ENCODE results near the gene CDK19. TPM values are rescaled to one million over a fixed set of nuclear protein-coding genes. Genes with fewer than 3 reads are reported as not detected.
A peak's percentile ranks its signal among the peaks of the same experiment; 100 is the strongest.
"Not testable (repeated sequence)": the region's sequence is repeated elsewhere in the genome, so short reads cannot be mapped to it uniquely, and the experiment has no call there.

The CDK19 gene
- polyA plus RNA-seq, 4 donors: 35.8 to 47.9 (median 42.7) TPM

DNA sequence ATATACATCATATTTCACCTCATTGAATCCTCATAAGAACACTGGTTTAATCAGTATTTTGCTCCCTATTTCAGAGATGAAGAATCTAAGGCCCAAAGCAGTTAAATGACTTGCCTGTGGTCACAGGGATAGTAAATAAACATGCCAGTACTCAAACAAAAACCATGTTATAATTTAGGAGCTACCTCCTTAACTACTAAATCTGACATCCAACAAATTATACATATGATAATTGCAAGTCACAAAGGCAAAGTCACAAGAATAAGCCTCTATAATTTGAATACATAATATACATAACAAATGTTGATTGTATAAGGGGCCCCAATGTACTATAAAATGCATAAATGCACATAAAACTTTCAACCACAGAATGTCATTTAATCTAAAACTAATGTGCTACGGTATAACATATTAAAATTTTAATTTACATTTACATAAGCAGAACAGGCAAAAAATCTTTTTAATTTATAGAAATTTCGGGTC is 181.5 kb downstream of the CDK19 start:
- no peak for DNase-seq (ENCODE audit: low read depth in 4 of 4, low spot score in 3 of 4)

GRCh38 chr6:110629153-110629552 is 186.1 kb downstream of the CDK19 start:
- DNase-seq (ENCODE audit: low read depth in 4 of 4, low spot score in 3 of 4): no peak

GRCh38 chr6:110628330-110628729 is 186.9 kb downstream of the CDK19 start:
- no peak for DNase-seq (ENCODE audit: low read depth in 4 of 4, low spot score in 3 of 4)

GRCh38 chr6:110626442-110626841 is 188.8 kb downstream of the CDK19 start:
- no peak for DNase-seq (ENCODE audit: low read depth in 4 of 4, low spot score in 3 of 4)

DNA sequence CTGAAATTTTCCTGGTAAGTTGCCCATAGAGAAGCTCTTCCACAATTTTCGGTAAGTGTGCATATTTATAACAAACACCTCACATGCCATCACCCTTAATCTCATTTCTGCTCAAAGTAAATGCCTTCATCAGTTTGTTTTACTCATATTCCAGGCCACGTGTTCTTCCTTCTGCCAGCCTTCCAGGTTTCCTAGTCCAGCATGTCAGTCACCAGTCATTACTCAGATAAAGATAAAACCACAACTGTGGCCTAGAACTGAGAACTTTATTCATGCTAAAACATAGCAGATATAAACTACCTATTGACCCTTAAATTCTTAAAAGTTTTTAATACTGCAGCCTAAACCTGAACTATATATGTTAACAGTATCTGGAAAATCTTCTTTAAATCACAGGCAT is 189.4 kb downstream of the CDK19 start:
- no peak for DNase-seq (ENCODE audit: low read depth in 4 of 4, low spot score in 3 of 4)

GRCh38 chr6:110622912-110623578 is 192.2 kb downstream of the CDK19 start:
- DNase-seq (ENCODE audit: low read depth in 4 of 4, low spot score in 3 of 4): no peak

DNA sequence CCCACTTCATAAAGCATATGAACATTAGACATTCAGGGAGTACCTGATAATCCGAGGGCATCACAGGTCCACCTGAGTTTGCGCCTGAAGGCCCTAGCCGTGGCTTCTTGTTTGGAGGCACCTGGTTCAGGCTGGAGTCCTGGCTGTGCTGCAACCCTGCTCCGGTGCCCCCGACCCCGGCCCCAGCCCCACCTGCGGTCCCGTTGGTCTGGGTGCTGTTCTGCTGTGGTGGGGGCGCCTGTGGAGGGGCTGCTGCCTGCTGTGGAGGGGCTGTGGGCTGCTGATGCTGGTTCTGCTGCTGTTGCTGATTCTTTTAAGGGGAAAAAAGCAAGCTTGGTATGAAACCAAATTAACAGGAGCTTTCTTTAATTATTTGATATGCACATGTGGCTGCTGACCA is 194.2 kb downstream of the CDK19 start:
- no peak for DNase-seq (ENCODE audit: low read depth in 4 of 4, low spot score in 3 of 4)

DNA sequence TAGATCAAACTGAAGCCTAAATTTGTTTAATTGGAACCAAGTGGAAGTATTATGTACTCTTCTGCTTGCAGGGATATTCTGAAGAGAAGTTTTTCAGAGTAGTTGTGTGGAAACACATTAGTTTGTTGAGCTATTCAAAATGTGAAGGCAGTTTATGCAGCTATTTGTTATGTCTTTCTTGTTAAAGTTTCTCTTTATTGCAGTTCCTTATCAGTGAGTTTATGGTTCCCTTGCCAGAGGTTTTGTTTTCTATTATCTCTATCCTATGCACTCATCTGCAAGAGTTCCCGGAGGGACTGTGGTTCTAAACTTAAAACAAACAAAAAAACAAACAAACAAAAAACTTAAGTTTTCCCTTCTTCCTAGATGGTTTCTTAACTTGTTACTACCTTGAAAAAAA is 195.2 kb downstream of the CDK19 start:
- no peak for DNase-seq (ENCODE audit: low read depth in 4 of 4, low spot score in 3 of 4)

GRCh38 chr6:110619275-110619908 is 195.9 kb downstream of the CDK19 start:
- no peak for DNase-seq (ENCODE audit: low read depth in 4 of 4, low spot score in 3 of 4)

DNA sequence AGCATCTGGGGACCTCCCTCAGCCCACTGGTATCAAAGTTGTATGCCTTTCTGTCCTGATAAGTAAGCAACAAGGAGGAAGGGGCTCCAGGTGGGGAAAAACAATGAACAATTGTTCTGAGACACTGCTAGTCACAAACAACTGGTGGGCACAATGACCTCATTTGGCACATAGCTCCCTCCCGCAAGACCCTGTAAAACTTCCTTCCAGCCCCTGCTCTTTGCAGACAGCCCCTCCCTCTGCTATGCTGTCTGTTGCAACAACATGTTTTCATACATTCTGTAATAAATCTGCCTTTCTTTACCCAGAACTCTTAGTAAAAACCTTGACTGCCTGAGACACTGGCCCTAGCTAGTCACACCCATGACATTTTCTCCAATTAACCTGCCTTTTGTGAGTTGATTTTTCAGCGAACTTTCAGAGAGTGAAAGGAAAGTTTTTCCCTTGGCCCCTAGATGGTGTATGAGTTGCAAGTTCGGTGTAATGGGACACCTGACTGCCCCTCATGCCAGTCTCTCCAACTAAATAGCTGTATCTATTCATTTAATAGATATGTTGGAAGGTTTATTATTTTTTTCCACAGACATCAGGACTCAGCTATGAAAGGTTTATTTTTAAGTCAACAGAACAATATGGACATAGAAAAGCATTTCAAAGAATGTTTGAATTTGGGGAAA is 196.5 kb downstream of the CDK19 start:
- DNase-seq (ENCODE audit: low read depth in 4 of 4, low spot score in 3 of 4): no peak

GRCh38 chr6:110617057-110617456 is 198.2 kb downstream of the CDK19 start:
- no peak for DNase-seq (ENCODE audit: low read depth in 4 of 4, low spot score in 3 of 4)

GRCh38 chr6:110615722-110616121 is 199.5 kb downstream of the CDK19 start:
- DNase-seq (ENCODE audit: low read depth in 4 of 4, low spot score in 3 of 4): no peak

DNA sequence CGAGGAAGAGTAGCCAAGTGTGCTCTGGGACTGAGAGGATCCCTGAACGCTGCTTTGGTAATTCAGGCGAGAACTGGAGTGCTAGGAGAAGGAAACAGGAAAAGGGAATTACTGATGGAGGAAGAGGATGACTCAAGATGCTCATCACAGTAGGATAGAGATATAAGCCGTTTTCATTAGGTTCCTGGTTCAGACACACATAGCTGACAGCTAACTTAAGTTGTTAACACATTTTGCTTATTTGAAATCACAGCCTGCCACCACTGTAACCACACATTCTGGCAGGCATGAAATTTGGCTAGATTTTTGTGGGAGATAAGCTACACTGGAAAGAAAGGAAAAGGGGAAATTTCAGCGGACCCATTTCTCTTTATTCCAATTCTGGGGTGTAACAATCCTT is 200.7 kb downstream of the CDK19 start:
- DNase-seq (ENCODE audit: low read depth in 4 of 4, low spot score in 3 of 4): no peak

DNA sequence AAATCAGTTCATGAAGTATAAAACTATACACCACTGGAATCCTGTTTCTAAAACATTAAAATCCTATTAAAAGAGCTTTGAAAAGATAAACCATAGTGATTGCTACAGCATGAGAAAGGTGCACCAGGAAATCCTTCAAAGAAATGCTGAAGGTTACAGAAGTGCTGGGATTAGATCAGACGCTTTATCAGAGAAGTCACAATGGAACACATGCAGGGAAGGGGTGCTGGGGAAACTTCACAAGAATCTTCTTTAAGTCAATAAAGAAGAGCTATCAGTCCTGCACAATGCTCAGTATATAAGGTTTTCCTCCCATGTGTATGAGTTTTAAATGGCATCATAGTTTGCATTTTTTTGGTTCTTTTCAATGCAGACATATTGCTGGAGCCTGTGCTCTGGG is 201.2 kb downstream of the CDK19 start:
- DNase-seq (ENCODE audit: low read depth in 4 of 4, low spot score in 3 of 4): no peak

DNA sequence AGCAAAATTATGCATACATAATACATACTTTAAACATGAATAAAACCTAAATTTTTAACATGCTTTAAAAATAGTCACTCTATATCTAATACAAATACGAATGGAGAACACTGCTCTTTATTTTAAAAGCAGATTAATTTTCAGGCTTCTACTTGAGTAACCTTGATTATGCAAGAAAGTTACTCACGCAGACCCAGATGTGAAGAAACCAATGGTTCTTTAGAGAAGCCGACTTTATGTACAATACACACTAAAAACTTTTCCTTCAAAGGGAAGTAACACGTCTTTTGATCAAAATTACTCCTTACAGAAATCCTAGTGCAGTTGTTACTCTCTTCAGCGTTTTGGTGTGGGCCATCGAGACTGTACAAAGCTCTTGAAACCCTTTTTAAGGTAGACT is 201.9 kb downstream of the CDK19 start:
- no peak for DNase-seq (ENCODE audit: low read depth in 4 of 4, low spot score in 3 of 4)

DNA sequence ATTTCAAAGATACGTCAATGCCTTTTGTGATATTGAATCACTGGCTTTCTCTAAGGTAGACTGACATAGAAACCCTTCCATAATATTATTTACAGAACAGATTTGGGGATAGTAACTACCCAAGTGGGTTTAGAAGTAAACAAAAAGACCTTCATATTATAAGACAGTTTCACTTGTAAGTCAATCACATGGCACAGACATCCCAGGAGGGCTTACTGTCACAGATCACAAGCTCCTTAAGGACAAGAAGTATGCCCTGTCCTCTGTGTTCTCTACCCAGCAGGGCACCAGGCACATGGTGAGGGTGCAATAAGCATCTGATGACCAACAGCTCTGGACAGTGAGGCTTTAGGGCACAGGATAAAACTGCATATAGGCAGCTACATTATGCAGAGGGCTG is 203.0 kb downstream of the CDK19 start:
- no peak for DNase-seq (ENCODE audit: low read depth in 4 of 4, low spot score in 3 of 4)

DNA sequence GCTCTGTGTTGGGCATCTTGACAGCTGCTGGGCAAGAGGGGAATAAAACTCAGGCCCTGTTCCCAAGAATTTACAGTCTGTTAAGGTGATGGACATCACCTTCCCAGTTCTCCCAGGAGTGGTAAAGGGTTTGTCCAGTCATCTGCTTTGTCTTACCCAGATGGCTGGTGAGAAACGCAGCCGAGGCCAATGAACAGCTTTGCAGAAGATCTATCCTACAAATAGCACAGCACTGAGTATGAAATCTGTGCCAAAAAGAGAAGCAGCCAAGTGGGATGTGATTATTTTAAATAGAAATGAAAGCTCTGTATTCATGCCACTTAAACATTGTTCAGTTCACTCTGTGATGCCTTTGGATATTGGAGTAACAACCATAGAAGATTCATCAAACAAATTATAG is 206.2 kb downstream of the CDK19 start:
- no peak for DNase-seq (ENCODE audit: low read depth in 4 of 4, low spot score in 3 of 4)

DNA sequence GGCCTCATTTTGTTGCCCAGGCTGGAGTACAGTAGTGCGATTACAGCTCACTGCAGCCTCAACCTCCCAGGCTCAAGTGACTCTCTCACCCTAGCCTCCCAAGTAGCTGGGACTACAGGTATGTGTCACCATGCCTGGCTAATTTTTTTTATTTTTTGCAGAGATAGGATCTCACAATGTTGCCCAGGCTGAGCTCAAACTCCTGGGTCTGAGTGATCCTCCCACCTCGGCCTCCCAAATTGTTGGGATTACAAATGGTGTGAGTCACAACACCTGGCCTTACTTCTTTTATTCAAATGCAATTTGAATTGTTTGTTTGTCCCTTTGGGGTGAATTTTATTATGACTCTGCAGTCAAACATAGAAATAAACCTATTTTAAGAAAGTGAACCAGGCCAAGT is 207.1 kb downstream of the CDK19 start:
- no peak for DNase-seq (ENCODE audit: low read depth in 4 of 4, low spot score in 3 of 4)

DNA sequence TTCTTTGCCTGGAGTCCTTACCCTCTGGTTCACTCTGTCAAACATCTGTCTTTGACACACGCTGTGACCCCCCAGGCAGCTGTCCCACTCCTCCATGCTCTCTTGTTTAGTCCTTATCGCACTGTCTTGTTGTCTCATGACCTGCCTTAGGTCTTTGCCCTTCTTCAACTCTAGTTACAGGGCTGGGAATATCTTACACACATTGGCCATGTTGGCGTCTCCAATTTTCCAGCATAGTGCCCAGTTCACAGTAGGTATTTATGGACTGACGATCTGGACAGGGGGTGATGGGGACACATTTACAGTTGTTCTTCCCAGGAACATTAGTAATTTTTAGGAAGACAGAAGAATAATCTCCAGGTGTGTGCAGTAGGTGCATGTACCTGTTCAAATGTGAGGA is 209.1 kb downstream of the CDK19 start:
- DNase-seq (ENCODE audit: low read depth in 4 of 4, low spot score in 3 of 4): no peak

- not testable (repeated sequence) for DNase-seq (ENCODE audit: low read depth in 4 of 4, low spot score in 3 of 4)
Observed at GRCh38 chr6:110600640-110601039, 214.6 kb downstream of the CDK19 start.

- DNase-seq (ENCODE audit: low read depth in 4 of 4, low spot score in 3 of 4): peak in 2 of 4 donors; percentile 27 to 35
Observed at GRCh38 chr6:110597761-110598160, 217.5 kb downstream of the CDK19 start.

- no peak for DNase-seq (ENCODE audit: low read depth in 4 of 4, low spot score in 3 of 4)
Observed at GRCh38 chr6:110596354-110596753, 218.9 kb downstream of the CDK19 start.

Measured in right renal pelvis (tissue), 4 donors.